ENCODE data around the gene UBIAD1. TPM values are rescaled to one million over a fixed set of nuclear protein-coding genes. Genes with fewer than 3 reads are reported as not detected.

The UBIAD1 gene
- total and polyA plus RNA-seq, 10 of the 15 experiments (the other 5 are each of a cell fraction or from before 2014, with no cell fraction given): 4.5 to 23.8 (median 16.0) TPM

- TF ChIP-seq, protein P1, sequence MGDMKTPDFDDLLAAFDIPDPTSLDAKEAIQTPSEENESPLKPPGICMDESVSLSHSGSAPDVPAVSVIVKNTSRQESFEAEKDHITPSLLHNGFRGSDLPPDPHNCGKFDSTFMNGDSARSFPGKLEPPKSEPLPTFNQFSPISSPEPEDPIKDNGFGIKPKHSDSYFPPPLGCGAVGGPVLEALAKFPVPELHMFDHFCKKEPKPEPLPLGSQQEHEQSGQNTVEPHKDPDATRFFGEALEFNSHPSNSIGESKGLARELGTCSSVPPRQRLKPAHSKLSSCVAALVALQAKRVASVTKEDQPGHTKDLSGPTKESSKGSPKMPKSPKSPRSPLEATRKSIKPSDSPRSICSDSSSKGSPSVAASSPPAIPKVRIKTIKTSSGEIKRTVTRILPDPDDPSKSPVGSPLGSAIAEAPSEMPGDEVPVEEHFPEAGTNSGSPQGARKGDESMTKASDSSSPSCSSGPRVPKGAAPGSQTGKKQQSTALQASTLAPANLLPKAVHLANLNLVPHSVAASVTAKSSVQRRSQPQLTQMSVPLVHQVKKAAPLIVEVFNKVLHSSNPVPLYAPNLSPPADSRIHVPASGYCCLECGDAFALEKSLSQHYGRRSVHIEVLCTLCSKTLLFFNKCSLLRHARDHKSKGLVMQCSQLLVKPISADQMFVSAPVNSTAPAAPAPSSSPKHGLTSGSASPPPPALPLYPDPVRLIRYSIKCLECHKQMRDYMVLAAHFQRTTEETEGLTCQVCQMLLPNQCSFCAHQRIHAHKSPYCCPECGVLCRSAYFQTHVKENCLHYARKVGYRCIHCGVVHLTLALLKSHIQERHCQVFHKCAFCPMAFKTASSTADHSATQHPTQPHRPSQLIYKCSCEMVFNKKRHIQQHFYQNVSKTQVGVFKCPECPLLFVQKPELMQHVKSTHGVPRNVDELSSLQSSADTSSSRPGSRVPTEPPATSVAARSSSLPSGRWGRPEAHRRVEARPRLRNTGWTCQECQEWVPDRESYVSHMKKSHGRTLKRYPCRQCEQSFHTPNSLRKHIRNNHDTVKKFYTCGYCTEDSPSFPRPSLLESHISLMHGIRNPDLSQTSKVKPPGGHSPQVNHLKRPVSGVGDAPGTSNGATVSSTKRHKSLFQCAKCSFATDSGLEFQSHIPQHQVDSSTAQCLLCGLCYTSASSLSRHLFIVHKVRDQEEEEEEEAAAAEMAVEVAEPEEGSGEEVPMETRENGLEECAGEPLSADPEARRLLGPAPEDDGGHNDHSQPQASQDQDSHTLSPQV (IDR thresholded peaks at IDR 0.05): no peak
- TF ChIP-seq ZBTB40 (IDR thresholded peaks at IDR 0.05; ENCODE audit: borderline replicate concordance): no peak
- peak; percentile 79 for TF ChIP-seq RUNX3 (IDR thresholded peaks at IDR 0.05; ENCODE audit: low read length)
- TF ChIP-seq TARDBP (IDR thresholded peaks at IDR 0.05; ENCODE audit: borderline replicate concordance): no peak
- no peak for TF ChIP-seq CHD2 (IDR thresholded peaks at IDR 0.05; ENCODE audit: borderline replicate concordance, low read depth, low read length)
- no peak for TF ChIP-seq MEF2A (IDR thresholded peaks at IDR 0.05; ENCODE audit: insufficient read depth, low read depth, low read length)
- no peak for TF ChIP-seq LARP7 (IDR thresholded peaks at IDR 0.05)
- peak; percentile 74 for TF ChIP-seq DPF2 (IDR thresholded peaks at IDR 0.05)
- no peak for TF ChIP-seq ZNF384 (IDR thresholded peaks at IDR 0.05; ENCODE audit: borderline replicate concordance, low read depth, low read length)
- no peak for TF ChIP-seq TCF12 (IDR thresholded peaks at IDR 0.05; ENCODE audit: low read depth, low read length)
- TF ChIP-seq, protein P2, sequence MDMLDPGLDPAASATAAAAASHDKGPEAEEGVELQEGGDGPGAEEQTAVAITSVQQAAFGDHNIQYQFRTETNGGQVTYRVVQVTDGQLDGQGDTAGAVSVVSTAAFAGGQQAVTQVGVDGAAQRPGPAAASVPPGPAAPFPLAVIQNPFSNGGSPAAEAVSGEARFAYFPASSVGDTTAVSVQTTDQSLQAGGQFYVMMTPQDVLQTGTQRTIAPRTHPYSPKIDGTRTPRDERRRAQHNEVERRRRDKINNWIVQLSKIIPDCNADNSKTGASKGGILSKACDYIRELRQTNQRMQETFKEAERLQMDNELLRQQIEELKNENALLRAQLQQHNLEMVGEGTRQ (IDR thresholded peaks at IDR 0.05; ENCODE audit: borderline replicate concordance, low read depth, low read length): no peak
- no peak for TF ChIP-seq SMAD5 (IDR thresholded peaks at IDR 0.05; ENCODE audit: low read depth)
These were observed 62.5 kb downstream of the UBIAD1 start (continued) for GRCh38 chr1:11335417-11336056.

All from GM12878 (cell line).